NCI-H146 treated with DMSO at 0.1 percent for 48 hours (cell line): ENCODE results near the gene SLCO6A1.

Experiments
- DNase-seq: peaks from one replicate; lab custom pipeline; 2025; ENCODE audit not compliant: unreplicated experiment; lab: John Stamatoyannopoulos, UW

Gene SLCO6A1

DNA sequence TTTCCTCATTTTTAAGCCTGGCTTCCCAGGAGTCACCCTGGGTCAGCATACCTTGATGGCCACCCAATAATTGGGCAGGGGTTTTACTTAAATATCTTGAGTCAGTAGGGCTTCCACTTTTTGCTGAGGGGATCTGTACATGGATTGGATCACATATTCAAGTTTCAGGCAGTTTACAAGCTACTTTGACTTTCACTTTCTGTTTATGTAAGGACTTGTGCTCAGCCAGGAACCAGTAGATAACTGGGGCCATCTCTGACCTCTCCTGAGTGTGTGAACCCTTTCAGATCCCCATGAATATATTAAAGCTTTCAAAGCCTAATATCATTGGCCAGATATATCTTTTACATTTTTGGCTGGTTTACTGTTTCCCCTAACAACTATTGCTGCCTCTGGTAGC, 45.1 kb downstream of the SLCO6A1 start:
- no peak for DNase-seq

DNA sequence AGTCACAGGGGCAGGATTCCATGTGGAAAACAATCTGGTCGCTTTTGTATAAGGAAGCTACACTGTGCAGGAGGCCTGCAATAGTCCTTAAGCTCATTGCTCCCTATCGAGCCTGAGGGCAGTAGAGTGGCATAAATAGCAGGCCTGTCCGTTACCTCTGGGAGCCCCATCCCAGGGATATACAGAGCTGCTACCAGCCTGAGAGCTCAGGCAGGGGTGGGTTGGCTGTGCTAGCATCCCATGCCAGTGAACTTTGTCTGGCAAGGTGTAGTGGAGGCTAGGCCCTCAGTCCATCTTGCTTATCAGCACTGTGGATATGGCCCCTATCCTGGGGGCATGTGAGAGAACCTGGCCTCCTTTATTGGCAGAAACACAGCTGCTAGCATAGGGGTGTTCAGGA, 47.7 kb downstream of the SLCO6A1 start:
- no peak for DNase-seq

DNA sequence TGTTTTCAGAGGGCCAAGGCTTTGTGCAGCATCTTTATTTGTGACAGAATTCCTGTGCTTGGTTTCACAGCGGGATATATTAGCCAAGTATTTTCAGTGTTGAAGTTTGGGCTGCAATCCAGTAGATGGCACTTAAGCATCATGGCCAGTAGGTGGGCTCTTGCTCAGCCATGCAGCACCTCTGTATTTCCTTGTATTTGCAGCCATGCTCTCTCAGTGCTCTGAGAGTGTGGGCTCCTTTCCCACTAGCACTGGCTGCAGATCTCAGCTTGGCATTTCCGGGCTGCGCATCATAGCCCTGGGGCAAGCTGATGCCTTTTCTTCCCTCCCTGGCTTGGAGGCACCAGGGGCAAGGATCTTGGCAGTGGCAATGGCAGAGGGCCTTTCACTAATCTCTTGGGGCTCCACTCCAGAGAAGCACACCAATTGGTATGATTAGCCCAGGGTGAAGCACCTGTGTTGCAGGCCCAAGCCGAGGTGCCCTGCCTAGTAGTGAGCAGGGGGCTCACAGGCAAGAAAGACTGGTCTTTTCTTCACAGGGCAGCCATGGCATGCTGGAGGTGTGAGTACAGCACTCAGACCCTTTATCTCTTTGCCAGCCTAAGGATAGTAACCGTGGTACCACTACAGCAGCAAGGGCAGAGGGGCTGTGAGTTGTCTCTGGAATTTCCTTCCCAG, 48.3 kb downstream of the SLCO6A1 start:
- DNase-seq = no peak

DNA sequence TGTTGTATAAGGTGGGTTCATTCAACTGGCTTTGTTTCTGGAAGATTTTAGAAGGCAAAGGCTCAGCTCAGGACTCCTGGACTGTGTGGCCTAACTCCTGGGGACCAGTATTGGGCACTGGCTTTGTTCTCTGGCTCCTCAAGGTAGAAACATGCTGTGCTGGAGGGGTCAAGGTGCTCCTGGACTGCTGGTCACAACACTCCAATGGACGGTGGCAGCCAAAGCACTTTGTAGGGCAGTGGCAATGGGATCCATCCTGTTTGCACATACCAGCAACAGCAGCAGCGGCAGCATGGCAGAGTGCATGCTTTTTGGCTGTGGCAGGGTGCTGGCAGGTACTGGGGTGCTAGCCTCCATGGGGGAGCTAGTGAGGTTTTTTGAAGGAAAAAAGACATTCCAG, 65.3 kb downstream of the SLCO6A1 start:
- no peak for DNase-seq

DNA sequence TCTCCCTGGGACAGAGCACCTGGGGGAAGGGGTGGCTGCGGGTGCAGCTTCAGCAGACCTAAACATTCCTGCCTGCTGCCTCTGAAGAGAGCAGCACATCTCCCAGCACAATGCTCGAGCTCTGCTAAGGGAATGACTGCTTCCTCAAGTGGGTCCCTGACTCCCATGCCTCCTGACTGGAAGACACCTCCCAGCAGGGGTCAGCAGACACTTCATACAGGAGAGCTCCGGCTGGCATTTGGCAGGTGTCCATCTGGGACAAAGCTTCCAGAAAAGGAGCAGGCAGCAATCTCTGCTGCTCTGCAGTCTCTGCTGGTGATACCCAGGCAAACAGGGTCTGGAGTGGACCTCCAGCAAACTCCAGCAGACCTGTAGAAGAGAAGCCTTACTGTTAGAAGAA, 77.2 kb downstream of the SLCO6A1 start:
- DNase-seq = no peak

DNA sequence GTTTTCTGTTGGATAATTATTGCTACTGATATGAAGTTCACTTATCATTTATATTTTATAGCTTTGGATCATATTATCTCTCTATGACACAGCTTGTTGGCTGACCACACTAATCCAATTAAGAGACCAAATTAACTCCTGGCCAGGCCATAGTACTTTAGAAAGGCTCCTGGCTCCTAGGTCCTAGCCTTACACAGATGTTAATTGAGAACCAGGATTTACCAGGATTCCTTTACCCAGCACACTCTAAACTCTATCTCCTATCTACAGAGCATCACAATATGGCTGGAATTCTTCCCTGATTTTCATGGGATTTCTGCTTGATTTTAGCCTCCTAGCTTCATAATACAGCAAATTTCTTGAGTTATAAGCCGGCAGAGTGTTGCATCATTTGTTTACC, 80.3 kb downstream of the SLCO6A1 start:
- DNase-seq = no peak

DNA sequence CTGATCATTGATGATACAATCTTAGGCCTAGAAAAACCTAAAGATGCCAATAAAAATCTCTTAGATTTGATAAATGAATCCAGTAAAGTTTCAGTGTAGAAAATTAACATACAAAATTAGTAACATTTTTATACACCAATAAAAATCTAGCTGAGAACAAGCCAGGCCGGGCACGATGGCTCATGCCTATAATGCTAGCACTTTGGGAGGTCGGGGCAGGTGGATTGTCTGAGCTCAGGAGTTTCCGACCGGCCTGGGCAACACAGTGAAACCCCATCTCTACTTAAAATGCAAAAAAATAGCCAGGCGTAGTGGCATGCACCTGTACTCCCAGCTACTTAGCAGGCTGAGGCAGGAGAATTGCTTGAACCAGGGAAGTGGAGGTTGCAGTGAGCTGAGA, 84.4 kb downstream of the SLCO6A1 start:
- DNase-seq = no peak

DNA sequence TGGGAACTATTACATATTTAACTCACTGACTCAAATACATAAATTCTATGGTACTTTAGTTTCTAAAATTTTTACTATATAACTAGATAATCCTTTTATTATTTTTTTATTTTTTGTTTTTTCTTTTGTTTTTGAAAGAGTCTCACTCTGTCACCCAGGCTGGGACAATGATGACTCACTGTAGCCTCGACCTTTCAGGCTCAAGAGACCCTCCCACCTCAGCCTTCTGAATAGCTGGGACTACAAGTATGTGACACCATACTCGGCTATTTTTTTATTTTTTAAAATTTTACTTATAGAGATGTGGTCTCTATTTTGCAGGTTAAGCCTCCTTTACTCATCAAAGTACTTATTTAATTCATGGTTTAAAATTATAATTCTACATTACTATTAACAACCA, 110.6 kb downstream of the SLCO6A1 start:
- no peak for DNase-seq

DNA sequence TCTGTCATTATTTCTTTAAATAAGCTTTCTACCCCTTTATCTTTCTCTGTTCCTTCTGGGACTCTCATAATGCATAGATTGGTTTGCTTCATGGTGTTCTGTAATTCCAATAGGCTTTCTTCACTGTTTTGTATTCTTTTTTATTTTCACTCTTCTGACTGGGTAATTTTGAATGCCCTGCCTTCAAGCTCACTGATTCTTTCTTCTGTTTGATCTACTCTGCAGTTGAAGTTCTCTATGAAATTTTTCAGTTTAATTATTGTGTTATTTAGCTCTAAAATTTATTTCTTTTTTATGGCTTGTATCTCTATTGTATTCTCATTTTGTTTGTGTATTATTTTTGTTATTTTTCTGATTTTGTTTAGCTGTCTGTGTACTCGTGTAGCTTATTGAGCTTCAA, 113.4 kb downstream of the SLCO6A1 start:
- no peak for DNase-seq

DNA sequence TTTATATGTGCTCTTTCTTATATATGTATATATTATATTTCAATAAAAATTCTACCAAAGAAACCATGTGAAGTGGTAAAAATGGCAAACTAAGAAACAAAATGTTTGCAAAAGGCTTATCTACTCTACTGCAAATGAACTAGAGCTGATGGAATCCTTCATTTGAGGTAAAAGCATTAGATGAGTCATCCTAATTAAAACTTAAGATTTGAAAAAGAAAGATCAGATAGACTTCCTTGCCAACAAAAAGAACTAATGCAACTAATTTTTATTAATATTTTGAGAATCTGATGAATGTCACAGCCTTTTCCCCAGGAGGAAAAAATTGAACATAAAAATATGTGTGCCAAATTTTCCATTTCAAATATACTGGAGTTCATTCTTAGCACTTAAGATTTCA, 118.6 kb downstream of the SLCO6A1 start:
- no peak for DNase-seq

DNA sequence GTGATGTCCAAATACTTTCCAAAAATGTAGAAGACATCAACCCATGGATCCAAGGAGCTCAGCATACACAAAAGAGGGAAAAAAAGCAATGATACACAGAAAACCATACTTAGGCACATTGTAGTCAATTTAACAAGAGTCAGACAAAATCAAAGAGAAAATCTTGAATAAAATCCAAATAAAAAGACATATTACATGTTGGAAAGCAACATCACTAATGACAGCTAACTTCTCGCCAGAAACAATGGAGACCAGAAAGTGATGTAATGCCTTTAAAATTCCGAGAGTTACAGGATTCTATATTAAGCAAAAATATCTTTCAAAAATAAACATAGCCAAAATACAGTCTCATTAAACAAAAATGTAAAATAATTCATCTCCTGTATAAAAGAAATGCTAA, 122.9 kb downstream of the SLCO6A1 start:
- DNase-seq = no peak

DNA sequence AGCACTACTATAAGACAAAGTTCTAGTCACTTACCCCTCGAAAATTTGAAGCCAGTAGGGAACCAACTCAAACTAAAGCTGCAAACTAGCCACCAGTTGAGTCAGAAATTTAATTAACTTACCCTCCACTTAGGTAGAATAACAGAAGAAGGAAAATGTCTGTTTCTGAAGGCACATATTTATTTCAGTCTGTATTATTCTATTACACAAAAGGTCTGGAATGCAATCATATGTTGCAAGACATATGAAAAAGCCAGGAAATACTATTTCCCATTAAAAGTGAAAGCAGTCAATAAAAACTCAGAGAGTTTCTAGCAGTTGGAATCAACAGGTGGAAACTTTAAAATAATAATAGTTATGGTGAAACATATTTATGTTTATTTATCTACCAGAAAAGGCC, 123.5 kb downstream of the SLCO6A1 start:
- no peak for DNase-seq

DNA sequence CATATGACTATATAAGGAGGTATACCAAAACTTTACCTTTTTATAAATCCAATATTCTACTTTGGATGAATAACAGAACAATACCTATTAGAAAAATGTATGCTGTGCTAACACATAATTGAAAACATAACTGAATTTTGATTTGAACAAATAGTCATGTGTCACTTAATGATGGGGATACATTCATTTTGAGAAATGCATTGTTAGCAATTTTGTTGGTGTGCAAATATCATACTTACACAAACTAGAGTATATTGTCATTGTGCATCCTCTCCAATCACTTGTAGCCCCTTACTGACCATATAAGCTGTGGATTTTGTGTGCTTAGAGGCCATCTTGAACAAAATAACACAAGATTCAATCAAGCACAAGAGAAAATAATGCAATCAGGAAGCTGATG, 130.4 kb downstream of the SLCO6A1 start:
- DNase-seq = no peak

DNA sequence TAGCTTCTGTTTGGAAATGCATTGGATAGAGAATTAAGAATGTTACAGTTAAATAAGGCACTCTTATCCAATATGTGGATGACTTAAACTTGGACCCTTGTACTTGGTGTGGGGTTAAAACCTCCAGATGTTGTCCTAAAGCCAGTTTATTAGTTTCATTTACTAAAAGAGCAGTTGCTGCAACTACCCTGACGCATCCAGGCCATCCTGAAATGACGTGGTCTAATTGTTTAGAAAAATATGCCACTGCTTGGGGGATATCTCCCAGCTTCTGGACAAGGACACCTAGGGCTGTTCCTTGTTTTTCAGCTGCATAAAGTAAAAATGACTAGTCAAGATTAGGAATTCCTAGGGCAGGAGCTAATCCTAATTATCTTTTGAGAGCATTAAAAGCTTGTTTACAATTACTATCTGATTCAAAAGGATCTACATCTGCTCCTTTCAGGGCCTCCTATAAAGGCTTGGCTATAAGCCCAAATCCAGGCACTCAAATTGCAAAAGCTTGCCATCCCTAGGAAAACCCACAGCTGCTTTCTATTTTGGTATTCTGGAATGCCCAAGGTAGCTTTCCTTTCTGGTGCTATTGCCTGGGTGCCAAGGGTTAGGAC, 157.0 kb downstream of the SLCO6A1 start:
- peak; percentile 1 for DNase-seq

DNA sequence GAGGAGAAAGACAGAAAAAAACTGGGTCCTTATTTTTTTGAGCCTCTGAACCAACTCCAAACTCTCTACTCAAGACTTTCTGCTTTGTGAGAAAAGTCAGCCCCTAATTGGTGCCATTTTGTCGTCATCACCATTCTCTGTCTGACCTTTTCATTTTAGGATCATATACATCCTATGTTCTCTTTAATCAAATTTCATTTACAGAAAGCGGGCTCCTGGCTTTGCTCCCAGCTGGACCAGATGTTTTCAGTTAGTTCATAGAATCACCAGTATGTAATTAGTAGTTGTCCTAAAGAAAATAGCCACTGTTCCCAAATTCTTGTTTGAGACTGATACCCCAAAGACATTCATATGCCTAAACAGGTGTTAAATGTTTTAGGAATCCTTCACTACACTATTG, 174.1 kb downstream of the SLCO6A1 start:
- no peak for DNase-seq
